ENCODE data around the gene ETV4. TPM values are rescaled to one million over a fixed set of nuclear protein-coding genes. Genes with fewer than 3 reads are reported as not detected.

ETV4 gene
- total RNA-seq = 15.0 and 23.2 TPM in 2 replicates

GRCh38 chr17:43546319-43547188 is at the start of gene ETV4:
Gene ETV4, minus strand, starts transcription at chr17:43546340. Its CDS starts 723 bp downstream, at chr17:43545617.

GRCh38 chr17:43483674-43484551 is 62.2 kb downstream of the ETV4 start, which contains the start of gene DHX8:
Gene DHX8, plus strand, starts transcription at chr17:43483975. Its CDS starts 63 bp downstream, at chr17:43484038.

Other genes with a start within 250 kb of the ETV4 start
- gene ARL4D, start 147.3 kb downstream of the ETV4 start, total RNA-seq = 33.8 and 39.8 TPM in 2 replicates
- gene DHX8, start 62.4 kb downstream of the ETV4 start, total RNA-seq = 31.5 and 36.0 TPM in 2 replicates
- gene MEOX1, start 115.6 kb upstream of the ETV4 start, total RNA-seq = 0.28 TPM in 1 of 2 replicates, not detected in the other
- not detected in 2 replicates for gene SOST, start 212.5 kb upstream of the ETV4 start, total RNA-seq
- 15.0 and 20.6 TPM in 2 replicates for gene DUSP3, start 232.6 kb upstream of the ETV4 start, total RNA-seq
- gene CFAP97D1, start 234.1 kb upstream of the ETV4 start, total RNA-seq = not detected in 2 replicates